HTERT RPE-1 (cell line): ENCODE results near the gene NTMT2.

ENCODE experiments used
- in situ Hi-C: fragments of 300-500 bp; cut with MboI; formaldehyde crosslinking; loops from 4 replicates; pipeline ENCODE4 v1.14.3; 2020; ENCODE audit warnings: low sequenced_read_pairs

The NTMT2 gene

DNA sequence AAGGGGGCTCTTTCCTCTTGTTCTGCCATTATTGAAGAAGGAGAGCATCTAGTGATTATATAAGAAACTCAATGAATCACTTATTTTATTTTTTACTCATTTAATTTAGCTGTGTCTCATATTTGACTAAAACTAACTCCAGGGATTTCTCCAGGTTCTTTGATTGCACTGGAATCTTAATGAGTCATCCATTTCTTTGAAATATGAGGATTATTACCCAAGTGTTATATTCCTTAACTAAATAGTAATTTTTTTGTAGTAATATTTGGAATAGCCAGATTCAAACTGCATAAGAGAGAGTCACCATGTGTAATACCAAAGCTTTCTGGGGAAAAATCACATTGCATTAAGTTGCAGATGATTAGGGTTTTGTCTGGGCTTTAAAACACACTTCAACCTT, 59.5 kb downstream of the NTMT2 start:
- in situ Hi-C loops = no loop called here

DNA sequence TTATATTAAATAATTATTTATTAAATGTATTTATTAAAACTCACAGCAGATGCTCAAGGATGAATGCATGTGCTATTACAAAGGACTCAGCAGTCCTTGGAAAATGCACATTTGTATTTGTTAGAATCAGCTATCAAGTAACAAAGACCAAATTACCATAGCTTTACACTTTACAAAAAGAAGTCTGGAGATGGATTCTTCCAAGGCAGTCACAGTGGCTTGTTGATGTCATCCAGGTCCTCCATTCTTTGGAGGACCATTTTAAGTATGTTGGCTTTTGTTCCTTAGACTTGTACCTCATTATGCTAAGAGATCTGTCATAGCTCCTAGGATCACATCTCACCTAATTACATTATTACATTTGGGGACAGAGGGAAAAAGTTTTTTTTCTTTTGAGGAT, 63.4 kb downstream of the NTMT2 start:
- in situ Hi-C loops = no loop called here

DNA sequence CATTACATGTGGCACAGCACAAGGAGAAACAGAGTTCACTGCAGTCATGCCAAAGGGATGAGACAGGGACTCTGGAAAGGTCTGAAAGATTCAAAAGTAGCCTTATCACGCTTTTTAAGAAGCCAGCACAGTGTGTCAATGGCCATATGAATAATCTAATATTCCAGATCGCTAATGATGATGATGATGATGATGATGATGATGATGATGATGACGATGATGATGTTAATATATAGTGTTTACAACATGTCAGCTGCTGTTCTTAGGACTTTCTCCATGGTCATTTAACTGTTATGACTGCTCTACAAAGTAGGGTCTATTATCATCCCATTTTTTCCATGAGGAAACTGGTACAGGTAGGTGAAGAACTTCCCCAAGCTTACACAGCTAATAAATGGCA, 64.4 kb downstream of the NTMT2 start:
- in situ Hi-C loops = no loop called here

DNA sequence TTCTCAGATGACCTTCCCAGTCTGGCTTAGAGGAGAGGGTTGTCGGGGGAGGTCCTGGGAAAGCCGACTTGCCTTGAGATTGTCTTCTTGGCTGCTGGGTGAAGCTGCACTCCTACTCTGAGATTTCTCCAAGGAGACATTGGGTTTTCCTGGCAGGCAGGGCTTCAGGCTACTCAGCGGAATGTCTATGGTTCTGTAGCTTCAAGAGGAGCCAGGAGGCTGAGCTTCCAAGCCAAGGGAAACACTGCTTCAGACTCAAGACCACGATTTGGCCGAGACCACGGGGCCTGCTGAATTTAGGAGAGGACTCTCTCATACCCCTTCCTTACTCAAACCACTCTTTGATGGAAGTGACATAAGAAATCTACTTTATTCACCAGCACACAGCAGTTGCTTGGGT, 67.8 kb downstream of the NTMT2 start:
- in situ Hi-C loops = no loop called here

DNA sequence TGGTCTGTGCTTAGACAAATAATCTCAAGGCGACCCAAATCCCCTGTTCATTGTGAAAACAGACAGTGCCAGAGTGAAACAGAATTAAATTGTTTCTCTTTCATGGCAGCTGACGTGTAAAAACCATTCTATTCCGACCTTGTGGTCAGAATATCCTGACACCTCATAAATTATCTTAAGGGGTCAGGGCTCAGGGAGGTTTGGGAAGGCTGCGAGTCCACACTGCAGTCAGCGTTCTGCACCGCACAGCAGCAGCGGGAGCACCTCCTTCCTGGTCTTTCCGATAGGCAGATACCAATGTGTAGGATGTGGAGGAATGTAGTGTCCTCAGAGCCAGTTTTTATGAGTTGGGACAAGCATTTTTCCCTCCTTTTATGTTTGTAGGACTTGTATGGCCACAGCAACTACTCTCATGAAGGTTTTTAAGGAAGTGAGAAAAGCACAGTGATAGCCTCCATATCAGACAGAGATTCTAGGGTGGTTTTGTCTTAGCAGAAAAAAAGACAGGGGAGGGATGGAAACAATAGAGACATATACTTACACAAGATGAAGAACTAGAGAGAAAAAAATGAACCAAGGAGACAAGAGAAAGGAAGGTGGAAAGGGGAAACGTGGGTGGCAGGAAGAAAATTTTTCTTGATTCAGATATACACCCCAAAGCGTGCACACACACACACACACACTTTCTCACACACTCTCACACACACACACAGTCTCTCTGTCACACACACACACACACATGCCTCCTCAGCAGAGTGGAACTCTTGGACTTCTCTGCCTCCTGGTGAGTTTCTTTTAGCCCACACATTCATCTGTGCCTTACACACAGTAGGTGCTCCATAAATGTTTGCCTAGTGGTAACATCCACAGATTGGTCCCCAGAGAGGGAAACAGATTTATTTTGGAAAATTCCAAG, 68.6 kb downstream of the NTMT2 start:
- in situ Hi-C loops = no loop called here

DNA sequence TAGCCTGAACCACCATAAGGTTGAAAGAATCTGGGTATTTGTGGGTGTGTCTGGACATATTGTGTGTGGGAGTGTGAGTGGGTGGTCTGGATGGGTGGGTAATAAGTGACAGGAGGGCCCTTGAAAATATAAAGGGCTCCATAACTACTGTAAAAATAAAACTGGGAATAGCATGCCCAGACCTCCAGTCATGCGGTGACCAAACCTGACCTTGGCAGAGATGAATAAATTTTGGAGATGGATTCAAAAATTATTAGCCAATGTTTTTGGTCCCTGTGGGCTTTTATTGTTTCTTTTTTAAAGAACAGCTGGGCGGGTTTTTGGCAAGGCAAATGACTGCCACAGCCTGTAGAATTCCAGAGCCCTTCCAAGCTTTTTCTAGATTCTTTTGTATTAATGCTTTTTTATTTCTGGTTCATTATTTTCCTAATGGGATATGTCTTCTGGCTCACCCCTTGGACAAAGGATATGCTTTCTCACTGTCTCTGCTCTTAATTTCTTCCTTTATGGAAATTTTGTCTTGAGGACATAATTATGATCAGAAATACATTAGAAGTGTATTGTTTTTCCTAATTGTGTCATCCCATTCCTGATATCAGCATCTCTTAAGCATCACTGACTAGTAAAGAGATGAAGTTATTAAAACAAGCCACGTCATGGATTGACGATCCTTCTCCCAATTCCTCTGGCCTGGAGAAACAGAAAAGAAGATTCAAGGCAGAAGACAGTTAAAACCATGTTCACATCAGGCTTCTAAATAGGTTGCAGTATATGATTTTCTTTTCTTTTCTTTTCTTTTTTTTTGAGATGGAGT, 69.5 kb downstream of the NTMT2 start:
- in situ Hi-C loops = no loop called here

DNA sequence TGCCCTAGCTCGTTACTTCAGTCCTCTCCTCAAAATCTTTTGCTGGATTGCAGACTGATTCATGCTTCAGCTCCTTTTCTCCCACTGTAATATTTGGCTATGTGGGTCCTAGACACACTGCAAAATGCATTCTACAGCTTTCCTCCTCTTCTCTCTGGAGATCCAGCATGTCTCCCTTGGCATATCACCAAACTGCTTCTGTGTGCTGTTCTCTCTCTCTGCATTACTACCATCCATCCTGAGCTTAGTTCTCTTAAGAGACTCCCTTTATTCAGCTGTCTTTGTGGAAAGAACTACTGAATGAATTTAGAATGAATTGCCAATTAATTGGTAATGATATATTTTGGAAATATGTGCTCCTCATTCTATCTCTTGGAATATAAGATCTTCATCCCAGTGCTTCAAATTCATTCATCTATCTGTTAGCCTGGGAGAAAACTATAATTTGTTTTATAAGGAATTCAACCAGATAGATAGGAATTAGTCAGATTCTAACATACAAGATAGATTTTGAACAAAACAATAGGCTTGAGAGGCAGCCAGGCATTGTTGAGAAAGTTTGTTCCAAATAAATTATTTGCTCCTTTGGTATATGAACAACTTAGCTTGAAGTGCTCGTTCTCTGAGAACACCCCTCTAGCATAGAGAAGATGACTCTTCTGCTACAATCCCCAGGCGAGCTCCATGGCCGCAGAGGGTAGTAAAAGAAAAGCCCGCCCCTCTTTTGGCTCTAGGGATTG, 71.9 kb downstream of the NTMT2 start:
- in situ Hi-C loops = no loop called here

DNA sequence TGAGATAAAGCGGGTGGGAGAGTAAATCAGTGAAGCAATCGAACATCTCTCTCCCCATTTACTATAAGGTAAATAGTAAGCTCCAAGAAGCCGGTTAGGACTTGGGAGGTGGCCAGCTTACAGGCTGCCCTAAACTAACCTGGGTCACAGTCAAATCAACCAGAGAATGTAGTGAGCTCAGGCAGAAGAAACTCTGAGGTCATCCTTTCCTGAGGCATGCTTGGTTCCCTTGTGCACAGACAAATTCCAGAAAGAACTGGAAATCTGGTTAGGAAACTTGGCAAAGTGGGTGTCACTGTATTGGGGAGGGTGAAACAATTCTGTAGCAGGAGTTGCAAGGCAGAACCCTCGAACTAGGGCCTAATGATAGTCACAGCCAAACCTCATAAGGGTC, 72.5 kb downstream of the NTMT2 start:
- in situ Hi-C loops = no loop called here
